Raji (cell line): ENCODE results near the gene FSIP1.

Experiments
- POLR2A ChIP-seq: IDR thresholded peaks from 2 replicates; pipeline ENCODE4 v1.6.1; 2011; ENCODE audit warnings: low read depth, low read length, control low read depth; ENCODE audit not compliant: insufficient read depth

The FSIP1 gene

DNA sequence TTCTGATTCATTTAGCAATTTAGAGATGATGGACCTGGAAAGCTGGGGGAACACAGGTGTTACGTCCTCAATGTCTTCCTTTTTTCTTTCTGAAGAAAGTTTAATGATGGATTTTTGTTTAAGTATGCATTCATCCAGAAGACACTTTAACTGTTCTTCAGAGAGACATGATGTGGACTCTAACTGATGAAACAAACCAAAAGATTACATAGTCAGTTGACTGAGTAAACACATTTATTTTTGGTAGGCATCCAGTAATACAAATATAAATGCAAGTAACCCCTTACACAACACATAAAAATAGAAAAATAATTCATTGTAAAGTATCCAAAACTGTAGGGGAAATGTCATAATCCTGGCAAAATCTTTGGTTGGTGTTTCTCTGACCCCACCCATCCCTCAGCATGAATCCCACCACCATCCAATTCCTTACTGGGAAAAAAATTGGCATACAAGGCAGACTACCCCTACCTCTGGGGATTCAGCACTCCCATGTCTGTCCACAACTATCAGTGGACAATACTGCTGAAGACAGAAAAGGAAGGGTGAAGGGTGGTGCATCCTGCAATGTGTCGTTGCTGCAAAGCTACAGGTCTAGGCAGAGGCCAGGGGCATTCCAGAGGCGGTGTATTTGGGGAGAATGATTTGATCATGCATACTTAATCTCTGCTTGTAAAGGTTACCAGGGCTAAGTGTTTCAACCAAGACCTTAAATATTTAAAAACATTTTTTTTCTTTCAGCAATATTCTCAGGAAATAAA, 164.4 kb downstream of the FSIP1 start:
- TF ChIP-seq POLR2A: no peak

DNA sequence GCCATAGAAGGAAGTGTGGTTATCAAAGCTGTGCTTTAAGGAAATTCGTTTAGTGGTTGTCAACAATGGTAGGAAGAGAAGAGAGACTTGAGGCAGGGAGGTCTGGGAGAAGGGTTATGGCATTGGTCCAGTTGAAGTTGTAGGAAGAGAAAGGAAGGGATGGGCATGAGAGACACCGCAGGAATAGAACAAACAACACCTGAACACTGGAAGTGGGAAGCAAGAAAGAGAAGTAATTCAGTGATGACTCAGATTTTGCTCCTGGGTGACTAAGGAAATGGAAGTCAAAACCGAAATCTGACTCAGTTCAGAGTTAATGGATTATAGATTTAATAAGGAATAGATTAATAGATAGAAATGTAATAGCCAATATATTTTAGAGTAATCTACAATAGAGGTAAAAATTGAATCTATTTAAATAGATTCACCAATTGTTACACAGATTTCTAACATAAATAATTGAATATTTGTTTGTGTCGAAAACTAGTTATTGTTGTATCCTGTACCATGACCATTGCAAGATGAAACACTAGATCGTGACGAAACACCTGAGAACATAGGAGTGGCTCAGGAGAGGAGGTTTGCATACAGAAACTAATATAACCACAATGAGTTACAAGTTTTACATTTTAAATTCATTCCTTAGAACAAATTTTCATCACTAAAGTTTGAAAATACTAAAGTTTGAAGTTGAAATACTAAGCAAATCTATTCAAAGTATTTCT, 165.7 kb downstream of the FSIP1 start:
- no peak for TF ChIP-seq POLR2A

DNA sequence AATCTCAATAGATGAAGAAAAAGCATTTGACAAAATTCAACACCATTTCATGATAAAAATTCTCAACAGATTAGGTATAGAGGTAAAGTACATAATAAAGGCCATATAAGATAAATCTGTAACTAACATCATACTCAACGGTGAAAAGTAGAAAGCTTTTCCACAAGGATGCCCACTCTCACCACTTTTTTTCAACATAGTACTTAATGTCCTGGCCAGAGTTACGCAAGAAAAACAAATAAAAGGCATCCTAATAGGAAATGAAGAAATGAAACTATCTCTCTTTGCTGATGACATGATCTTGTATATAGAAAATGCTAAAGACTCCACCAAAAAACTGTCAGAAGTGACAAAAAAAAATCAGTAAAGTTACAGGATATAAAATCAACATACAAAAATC, 168.8 kb downstream of the FSIP1 start:
- no peak for TF ChIP-seq POLR2A

DNA sequence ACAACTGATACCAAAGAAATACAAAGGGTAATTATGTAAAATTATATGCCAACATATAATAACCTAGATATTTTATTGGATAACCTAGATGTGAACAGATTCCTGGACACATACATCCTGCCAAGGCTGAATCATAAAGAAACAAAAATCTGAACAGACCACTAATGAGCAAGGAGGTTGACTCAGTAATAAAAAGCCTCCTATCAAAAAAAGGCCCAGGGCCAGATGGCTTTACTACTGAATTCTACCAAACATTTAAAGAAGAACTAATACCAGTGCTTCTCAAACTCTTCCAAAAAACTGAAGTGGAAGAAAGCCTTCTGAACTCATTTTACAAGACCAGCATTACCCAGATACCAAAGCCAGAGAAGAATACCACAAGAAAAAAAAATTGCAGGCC, 169.4 kb downstream of the FSIP1 start:
- TF ChIP-seq POLR2A: no peak

DNA sequence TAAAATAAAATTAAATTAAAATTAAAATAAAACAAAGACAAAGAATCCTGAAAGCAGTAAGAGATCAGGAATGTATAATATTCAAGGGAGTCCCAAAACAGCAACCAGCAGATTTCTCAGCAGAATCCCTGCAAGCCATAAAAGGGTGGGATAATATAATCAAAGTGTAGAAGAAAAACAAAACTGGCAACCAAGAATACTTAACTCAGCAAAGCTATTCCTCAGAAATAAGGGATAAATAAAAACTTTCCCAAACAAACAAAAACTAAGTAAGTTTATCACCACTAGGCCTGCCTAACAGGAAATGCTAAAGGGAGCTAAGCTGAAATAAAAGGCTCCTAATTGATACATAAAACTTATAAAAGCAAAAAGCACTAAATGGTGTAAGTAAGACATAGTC, 172.0 kb downstream of the FSIP1 start:
- TF ChIP-seq POLR2A: no peak

DNA sequence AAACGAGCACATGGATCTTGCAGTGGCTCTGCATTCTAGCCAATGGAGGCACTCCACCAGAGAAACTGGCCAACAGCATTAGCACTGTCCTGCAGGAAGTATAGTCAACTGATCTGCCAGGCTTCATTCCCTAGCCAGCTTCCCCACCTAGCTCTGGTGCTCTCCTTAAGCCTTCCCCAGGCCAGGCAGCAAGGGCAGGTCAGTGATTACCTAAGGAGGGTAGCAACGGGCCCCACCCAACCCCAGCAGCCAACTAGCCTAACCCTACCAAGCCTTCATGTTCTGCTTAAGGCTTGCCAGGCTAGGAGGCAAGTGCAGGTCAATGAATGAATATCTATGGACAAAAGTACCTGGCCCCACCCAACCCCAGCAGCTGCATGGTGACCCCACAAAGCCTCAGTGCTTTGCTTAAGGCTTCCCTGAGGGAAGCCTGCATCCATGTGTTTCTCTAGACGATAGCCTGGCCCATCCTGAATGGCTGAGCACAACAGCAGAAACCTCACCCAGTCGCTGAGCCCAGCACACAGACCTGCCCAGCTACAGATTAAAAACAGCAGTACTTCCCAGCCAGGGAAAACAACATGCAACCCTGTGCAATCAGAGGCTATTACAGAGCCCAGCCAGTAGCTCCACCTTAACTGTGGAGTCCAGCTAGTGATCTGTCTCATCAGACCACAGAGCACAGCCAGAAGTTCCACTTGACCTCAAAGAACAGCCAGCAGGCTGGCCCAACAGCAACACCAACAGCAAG, 173.3 kb downstream of the FSIP1 start:
- no peak for TF ChIP-seq POLR2A

DNA sequence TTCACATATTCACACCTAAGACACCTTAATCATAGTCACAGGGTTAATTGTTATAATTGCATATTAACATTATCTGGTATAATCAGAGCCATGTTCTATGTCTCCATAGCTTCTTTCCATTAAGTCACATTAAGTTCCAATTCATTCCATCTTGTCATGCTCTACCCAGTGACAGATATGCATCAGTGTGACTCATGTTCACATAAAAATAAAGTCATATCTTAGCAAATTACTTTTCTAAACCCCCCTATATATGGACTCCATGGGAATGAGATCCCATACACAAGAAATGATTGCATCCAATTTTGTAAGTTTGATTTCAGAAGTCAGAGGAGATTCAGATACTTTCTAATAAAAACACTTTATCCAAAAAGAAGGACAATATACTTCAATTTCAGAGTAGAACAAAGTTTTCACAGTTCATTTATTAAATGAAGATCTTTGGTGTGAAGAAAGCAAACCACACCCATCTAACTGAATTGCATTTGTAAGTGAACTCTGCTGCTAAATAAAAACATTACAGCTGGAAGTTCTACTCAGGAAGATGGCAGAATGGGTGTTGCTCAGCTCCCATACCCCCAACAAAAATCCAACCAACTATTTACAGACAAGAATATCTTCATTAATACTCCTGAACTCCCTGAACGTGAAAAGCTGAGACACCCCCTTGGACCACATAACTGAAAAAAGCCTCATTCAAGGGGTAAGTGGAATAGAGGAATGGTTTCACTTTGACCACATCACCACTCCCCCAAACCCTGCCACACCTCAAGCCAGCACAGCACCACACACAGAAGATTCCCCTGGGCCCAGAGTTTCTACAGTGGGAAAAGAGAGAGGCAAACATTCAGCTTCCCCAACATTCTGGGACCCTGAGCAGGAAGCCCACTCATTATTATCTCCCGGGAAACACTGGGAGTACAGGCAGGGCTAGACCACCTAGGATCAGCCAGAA, 174.2 kb downstream of the FSIP1 start:
- TF ChIP-seq POLR2A: no peak

DNA sequence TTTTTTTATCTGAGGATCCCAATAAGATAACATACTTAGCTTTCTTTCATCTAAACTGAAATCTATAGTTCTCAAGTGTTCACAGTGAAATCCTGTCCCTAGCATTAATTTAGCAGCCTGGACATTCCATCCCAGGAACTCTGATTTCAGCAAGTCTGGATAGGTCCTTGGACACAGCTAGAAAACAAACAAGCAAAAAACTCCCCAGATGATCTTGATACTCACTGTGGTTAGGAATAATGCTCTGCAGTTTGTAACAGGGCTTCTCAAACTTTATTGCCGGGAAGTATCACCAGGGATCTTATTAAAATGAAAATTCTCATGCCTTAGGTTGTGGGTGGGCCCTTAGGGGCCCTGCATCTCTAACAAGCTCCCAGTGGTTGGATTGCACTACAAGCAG, 177.5 kb downstream of the FSIP1 start:
- TF ChIP-seq POLR2A: no peak

DNA sequence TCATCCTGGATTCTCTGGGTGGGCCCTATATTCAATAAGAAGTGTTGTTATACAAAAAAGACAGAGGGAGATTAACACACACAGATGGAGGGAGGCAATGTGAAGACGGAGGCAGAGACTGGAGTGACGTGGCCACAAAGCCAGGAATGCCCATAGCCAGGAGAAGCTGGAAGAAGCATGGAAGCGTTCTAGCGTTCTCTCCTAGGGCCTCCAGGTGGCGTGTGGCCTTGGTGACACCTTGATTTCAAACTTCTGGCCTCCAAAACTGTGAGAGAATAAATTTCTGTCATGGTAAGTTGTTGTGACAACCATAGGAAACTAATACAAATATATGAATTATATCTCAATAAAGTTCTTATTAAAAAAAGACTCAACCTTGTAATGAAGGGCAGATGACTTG, 180.5 kb downstream of the FSIP1 start:
- no peak for TF ChIP-seq POLR2A

DNA sequence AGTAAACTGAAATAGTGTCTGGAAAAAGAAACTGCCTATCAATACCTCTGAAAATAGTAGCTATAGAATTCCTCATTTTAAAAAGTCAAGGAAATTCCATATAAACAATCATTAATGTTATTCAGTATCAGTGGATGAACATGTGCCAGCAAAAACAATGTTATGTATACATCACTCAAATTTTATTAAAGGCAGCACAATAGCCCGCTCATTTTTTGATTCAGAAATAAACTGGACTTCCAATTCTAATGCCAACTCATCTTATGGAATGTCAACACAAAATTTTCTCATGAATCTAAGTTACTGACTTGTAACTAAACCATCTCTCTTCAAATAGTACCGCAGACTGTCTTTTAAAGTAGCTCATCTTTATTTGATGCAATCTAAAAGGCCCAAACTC, 182.8 kb downstream of the FSIP1 start:
- TF ChIP-seq POLR2A: no peak

DNA sequence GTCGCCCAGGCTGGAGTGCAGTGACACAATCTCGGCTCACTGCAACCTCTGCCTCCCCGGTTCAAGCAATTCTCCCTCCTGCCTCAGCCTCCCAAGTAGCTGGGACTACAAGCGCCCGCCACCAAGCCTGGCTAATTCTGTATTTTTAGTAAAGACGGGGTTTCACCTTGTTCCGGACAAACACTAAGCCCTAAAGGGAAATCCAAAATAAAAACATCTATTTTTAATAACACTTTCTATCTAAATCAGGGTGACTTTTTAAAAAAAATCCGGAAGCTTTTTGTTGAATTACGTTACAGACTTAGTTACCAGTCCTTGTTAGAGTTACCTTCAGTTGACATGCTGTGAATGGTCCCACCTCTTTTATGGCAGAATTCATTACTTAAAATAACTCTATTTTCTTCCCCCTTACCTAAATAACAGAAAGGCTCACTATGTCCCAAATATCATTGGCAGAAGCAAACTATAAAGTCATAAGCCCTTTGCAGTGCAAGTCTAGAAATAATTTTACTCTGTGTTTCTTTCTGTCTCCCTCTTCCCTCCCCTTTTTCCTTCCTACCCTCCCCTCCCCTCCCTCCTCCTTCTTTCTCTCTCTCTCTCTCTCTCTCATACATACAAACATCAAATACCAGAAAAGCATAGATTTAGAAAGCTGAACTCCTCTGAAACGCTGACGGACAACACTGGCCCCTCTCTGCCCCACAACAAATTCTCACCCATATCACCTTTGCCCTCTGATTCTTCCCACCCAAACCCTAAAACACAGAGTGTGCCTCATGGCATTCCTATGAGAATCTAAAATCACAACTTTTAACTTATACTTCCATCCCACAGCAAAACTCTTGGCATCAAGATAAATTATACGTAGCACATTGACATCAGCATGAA, 183.4 kb downstream of the FSIP1 start:
- TF ChIP-seq POLR2A: no peak

DNA sequence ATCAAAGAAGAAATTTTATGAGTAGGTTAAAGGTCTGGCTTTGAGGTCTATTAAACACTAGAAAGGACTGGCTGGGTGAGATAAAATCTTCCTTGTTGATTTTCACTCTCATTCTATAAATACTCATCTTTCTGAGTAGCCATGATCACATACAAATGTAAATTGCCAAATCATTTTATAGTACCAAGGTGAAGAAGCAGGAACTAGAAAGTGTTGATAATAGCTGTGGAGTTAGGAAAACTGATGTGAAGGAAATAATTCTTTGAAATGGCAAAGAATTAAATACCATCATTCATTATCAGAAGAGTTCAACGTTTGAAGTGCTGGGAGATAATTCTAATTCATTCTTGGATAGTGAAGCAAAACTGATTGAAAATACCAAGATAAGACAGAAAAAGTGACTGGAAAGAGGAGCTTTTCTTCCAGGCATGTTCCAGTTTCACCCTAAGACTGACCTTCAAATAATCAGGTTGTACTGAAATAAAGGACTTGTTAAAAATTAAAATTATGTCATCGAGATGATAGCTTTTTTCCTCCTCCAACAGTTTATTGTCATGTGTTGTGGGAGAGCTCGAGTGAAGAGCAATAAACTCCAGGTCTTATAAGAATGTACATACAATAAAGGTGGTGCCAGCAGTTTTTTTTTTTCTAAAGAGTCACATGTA, 184.3 kb downstream of the FSIP1 start:
- TF ChIP-seq POLR2A: no peak

DNA sequence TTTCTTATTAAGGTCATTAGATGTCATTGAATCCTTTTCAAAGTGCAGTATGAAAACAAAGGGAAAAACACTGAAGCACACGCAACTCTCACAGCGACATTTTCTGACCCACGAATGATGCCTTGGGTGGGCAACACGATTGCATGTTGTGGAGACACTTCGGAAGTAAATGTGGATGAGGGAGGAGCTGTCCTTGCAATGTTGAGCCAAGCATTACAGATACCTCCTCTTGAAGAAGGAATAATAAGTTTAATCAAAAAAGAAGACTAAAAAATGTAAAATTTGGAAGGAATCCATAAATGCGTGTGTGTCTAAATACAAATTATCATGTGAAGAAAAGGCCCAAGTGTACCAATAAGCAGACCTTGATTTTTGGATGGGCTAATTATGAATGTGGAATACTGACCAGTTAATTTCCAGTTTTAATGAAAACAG, 184.9 kb downstream of the FSIP1 start:
- TF ChIP-seq POLR2A: no peak
